Neural cell (in vitro differentiated cells): ENCODE results near the gene NECTIN3. TPM values are rescaled to one million over a fixed set of nuclear protein-coding genes. Genes with fewer than 3 reads are reported as not detected.

Experiments used
- H2AFZ ChIP-seq: fragments of 200-600, 300-800 bp; sonication (generic), shearing (Covaris generic); 2 replicates; pipeline ENCODE4 v1.6.0; 2014; ENCODE audit warnings: low read depth, mild to moderate bottlenecking, antibody characterized with exemption, low read length, moderate library complexity
- H3F3A ChIP-seq: fragments of 200-600 bp; shearing (Covaris generic); 2 replicates; pipeline ENCODE4 v1.6.1; 2016; ENCODE audit warnings: mild to moderate bottlenecking, moderate library complexity, mixed read lengths, antibody characterized with exemption, low read length; ENCODE audit not compliant: insufficient read depth, poor library complexity, severe bottlenecking
- H3K27ac ChIP-seq: fragments of 200-600, 300-800 bp; sonication (generic), shearing (Covaris generic); 2 replicates; pipeline ENCODE4 v1.5.1; 2014; ENCODE audit warnings: mild to moderate bottlenecking, low read length, moderate library complexity
- H3K27me3 ChIP-seq: fragments of 300-800, 200-600 bp; sonication (generic), shearing (Covaris generic); 2 replicates; pipeline ENCODE4 v1.6.0; 2014; ENCODE audit warnings: mild to moderate bottlenecking, low read depth, low read length, moderate library complexity; ENCODE audit not compliant: insufficient read depth
- H3K36me3 ChIP-seq: fragments of 300-800, 200-600 bp; sonication (generic), shearing (Covaris generic); 2 replicates; pipeline ENCODE4 v1.5.1; 2014; ENCODE audit warnings: mild to moderate bottlenecking, antibody characterized with exemption, low read length, moderate library complexity; ENCODE audit not compliant: insufficient read depth
- H3K4me2 ChIP-seq: fragments of 300-800, 200-600 bp; sonication (generic), shearing (Covaris generic); 2 replicates; pipeline ENCODE4 v1.6.0; 2014; ENCODE audit warnings: mild to moderate bottlenecking, low read length
- H3K4me3 ChIP-seq: fragments of 300-800, 200-600 bp; sonication (generic), shearing (Covaris generic); 2 replicates; pipeline ENCODE4 v1.5.1; 2014; ENCODE audit warnings: mild to moderate bottlenecking, low read length, moderate library complexity
- H3K79me2 ChIP-seq: fragments of 200-600 bp; shearing (Covaris generic); replicated peaks from 2 replicates; pipeline ENCODE4 v1.6.0; 2014; ENCODE audit warnings: mild to moderate bottlenecking, low read length, moderate library complexity; ENCODE audit not compliant: insufficient read depth
- H3K9ac ChIP-seq: fragments of 300-800, 200-600 bp; sonication (generic), shearing (Covaris generic); 2 replicates; pipeline ENCODE4 v1.6.1; 2016; ENCODE audit warnings: mild to moderate bottlenecking, low read length, mixed read lengths
- H3K9me2 ChIP-seq: fragments of 200-600 bp; shearing (Covaris generic); 2 replicates; pipeline ENCODE4 v1.6.1; 2016; ENCODE audit warnings: mild to moderate bottlenecking, low read length, mixed read lengths; ENCODE audit not compliant: insufficient read depth
- H3K9me3 ChIP-seq: fragments of 200-600, 300-800 bp; sonication (generic), shearing (Covaris generic); 2 replicates; pipeline ENCODE4 v1.6.1; 2016; ENCODE audit warnings: mild to moderate bottlenecking, mixed run types, low read length, moderate library complexity, mixed read lengths
- H4K20me1 ChIP-seq: fragments of 200-600 bp; shearing (Covaris generic); 2 replicates; pipeline ENCODE4 v1.6.1; 2016; ENCODE audit warnings: mild to moderate bottlenecking, mixed run types; ENCODE audit not compliant: insufficient read depth
- EP300 ChIP-seq: fragments of 450-650 bp; conservative IDR thresholded peaks from 2 replicates; pipeline ENCODE4 v1.6.1; 2014; ENCODE audit warnings: antibody characterized with exemption, mild to moderate bottlenecking, moderate library complexity; ENCODE audit not compliant: poor library complexity, severe bottlenecking
- EZH2 ChIP-seq: fragments of 200-600, 300-800 bp; shearing (Covaris generic), sonication (generic); IDR thresholded peaks from 2 replicates; pipeline ENCODE4 v1.6.1; 2014; ENCODE audit warnings: antibody characterized with exemption, low read length, borderline replicate concordance, mild to moderate bottlenecking; ENCODE audit not compliant: insufficient read depth, poor library complexity, severe bottlenecking
- MXI1 ChIP-seq: fragments of 450-650 bp; conservative IDR thresholded peaks from 2 replicates; pipeline ENCODE4 v1.6.1; 2014; ENCODE audit warnings: antibody characterized with exemption, mild to moderate bottlenecking; ENCODE audit not compliant: poor library complexity, severe bottlenecking
- POLR2AphosphoS5 ChIP-seq: IDR thresholded peaks from 2 replicates; pipeline ENCODE4 v1.6.1; 2012
- RAD21 ChIP-seq: fragments of 450-650 bp; conservative IDR thresholded peaks from 2 replicates; pipeline ENCODE4 v1.6.1; 2014; ENCODE audit warnings: antibody characterized with exemption, mild to moderate bottlenecking, moderate library complexity
- SMC3 ChIP-seq: fragments of 450-650 bp; conservative IDR thresholded peaks from 2 replicates; pipeline ENCODE4 v1.6.1; 2014; ENCODE audit warnings: antibody characterized with exemption, mild to moderate bottlenecking, moderate library complexity; ENCODE audit not compliant: poor library complexity
- TAF1 ChIP-seq: IDR thresholded peaks from 2 replicates; pipeline ENCODE4 v1.6.1; 2012; ENCODE audit warnings: low read depth
- polyA plus RNA-seq: library from polyadenylated mRNA; depleted of rRNA; stranded (reverse); fragments of >200 nt; gene quantifications from 2 replicates; pipeline ENCODE4 v1.2.3, GENCODE V29; 2014
- TF ChIP-seq, protein P1 (sequence below): fragments of 450-650 bp; IDR thresholded peaks from 2 replicates; pipeline ENCODE4 v1.5.1; 2014; ENCODE audit warnings: antibody characterized with exemption, mild to moderate bottlenecking, moderate library complexity; ENCODE audit not compliant: poor library complexity, severe bottlenecking
- TF ChIP-seq, protein P2 (sequence below): IDR thresholded peaks from 2 replicates; pipeline ENCODE4 v1.6.1; 2012; ENCODE audit warnings: borderline replicate concordance

The NECTIN3 gene
- polyA plus RNA-seq, 1 donor from 2014 or later = 2.4 TPM

DNA sequence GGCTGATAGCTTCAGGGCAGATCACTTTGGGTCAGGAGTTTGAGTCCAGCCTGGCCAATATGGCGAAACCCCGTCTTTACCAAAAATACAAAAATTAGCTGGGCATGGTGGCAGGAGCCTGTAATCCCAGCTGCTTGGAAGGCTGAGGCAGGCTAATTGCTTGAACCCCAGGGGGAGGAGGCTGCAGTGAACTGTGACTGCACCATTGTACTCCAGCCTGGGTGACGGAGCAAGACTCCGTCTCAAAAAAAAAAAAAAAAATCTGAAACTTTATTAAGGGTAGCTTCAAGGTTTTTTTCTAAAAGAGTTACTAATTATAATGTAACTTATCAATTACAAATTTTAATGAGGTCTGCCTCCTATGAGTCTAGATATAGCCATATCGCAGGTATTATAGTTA lies 5.1 kb downstream of the NECTIN3 start:
- Histone ChIP-seq H3K27ac (no peak overlapping the region), H3K4me3 (no peak overlapping the region), H3K79me2 (peaks cover 93% of the 10 kb centered on the region), H2AFZ (no peak overlapping the region), H3K9ac (no peak overlapping the region), H3K9me2 (no peaks in the 10 kb centered on the region), H3K27me3 (peaks cover 23% of the 10 kb centered on the region), H3K36me3 (no peaks in the 10 kb centered on the region), H3K4me2 (no peak overlapping the region), H3F3A (no peaks in the 10 kb centered on the region), H3K9me3 (no peaks in the 10 kb centered on the region), H4K20me1 (no peaks in the 10 kb centered on the region)
- TF ChIP-seq EP300 = no peak
- TF ChIP-seq MXI1 = no peak
- TF ChIP-seq, protein P1, sequence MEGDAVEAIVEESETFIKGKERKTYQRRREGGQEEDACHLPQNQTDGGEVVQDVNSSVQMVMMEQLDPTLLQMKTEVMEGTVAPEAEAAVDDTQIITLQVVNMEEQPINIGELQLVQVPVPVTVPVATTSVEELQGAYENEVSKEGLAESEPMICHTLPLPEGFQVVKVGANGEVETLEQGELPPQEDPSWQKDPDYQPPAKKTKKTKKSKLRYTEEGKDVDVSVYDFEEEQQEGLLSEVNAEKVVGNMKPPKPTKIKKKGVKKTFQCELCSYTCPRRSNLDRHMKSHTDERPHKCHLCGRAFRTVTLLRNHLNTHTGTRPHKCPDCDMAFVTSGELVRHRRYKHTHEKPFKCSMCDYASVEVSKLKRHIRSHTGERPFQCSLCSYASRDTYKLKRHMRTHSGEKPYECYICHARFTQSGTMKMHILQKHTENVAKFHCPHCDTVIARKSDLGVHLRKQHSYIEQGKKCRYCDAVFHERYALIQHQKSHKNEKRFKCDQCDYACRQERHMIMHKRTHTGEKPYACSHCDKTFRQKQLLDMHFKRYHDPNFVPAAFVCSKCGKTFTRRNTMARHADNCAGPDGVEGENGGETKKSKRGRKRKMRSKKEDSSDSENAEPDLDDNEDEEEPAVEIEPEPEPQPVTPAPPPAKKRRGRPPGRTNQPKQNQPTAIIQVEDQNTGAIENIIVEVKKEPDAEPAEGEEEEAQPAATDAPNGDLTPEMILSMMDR = no peak
- TF ChIP-seq POLR2AphosphoS5 = no peak
- TF ChIP-seq EZH2 = no peak
- TF ChIP-seq SMC3 = no peak

DNA sequence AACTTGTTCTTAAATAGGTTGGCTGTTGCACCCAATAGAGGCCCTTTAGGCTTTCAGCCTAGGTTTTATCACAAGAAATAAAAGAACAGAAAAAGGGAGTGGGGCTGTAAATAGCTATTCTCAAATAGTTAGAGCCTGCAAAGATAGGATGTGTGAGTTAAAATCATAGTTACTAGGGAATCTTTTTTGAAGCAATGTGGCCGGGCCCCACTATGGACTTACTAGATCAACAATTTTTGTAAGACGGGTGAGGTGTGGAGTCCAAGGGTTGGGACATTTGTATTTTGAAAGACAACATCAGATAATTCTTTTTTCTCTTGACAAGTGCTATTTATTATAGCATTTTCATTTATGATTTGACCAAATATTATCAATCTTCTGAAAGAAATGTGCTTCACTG lies 5.8 kb downstream of the NECTIN3 start:
- H3K27me3 ChIP-seq = peaks cover 22% of the 10 kb centered on the region
- no peaks in the 10 kb centered on the region for H3F3A ChIP-seq
- H3K9ac ChIP-seq = no peak overlapping the region
- no peaks in the 10 kb centered on the region for H3K36me3 ChIP-seq
- H4K20me1 ChIP-seq = no peaks in the 10 kb centered on the region
- peaks cover 99% of the 10 kb centered on the region for H3K79me2 ChIP-seq
- H3K4me3 ChIP-seq = no peak overlapping the region
- H3K27ac ChIP-seq = no peak overlapping the region
- H3K4me2 ChIP-seq = no peak overlapping the region
- H3K9me2 ChIP-seq = no peaks in the 10 kb centered on the region
- H3K9me3 ChIP-seq = no peaks in the 10 kb centered on the region
- no peak overlapping the region for H2AFZ ChIP-seq
- no peak for TF ChIP-seq EP300
- TF ChIP-seq RAD21 = no peak
- TF ChIP-seq EZH2 = no peak
- TF ChIP-seq, protein P2, sequence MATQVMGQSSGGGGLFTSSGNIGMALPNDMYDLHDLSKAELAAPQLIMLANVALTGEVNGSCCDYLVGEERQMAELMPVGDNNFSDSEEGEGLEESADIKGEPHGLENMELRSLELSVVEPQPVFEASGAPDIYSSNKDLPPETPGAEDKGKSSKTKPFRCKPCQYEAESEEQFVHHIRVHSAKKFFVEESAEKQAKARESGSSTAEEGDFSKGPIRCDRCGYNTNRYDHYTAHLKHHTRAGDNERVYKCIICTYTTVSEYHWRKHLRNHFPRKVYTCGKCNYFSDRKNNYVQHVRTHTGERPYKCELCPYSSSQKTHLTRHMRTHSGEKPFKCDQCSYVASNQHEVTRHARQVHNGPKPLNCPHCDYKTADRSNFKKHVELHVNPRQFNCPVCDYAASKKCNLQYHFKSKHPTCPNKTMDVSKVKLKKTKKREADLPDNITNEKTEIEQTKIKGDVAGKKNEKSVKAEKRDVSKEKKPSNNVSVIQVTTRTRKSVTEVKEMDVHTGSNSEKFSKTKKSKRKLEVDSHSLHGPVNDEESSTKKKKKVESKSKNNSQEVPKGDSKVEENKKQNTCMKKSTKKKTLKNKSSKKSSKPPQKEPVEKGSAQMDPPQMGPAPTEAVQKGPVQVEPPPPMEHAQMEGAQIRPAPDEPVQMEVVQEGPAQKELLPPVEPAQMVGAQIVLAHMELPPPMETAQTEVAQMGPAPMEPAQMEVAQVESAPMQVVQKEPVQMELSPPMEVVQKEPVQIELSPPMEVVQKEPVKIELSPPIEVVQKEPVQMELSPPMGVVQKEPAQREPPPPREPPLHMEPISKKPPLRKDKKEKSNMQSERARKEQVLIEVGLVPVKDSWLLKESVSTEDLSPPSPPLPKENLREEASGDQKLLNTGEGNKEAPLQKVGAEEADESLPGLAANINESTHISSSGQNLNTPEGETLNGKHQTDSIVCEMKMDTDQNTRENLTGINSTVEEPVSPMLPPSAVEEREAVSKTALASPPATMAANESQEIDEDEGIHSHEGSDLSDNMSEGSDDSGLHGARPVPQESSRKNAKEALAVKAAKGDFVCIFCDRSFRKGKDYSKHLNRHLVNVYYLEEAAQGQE = no peak
- TF ChIP-seq POLR2AphosphoS5 = no peak
- TF ChIP-seq TAF1 = no peak
- TF ChIP-seq, protein P1 = no peak
- no peak for TF ChIP-seq SMC3
- TF ChIP-seq MXI1 = no peak
